ENCODE data around the gene HDAC4. TPM values are rescaled to one million over a fixed set of nuclear protein-coding genes. Genes with fewer than 3 reads are reported as not detected.

HDAC4 gene
- 19.9 and 24.3 TPM in 2 replicates for total RNA-seq

DNA sequence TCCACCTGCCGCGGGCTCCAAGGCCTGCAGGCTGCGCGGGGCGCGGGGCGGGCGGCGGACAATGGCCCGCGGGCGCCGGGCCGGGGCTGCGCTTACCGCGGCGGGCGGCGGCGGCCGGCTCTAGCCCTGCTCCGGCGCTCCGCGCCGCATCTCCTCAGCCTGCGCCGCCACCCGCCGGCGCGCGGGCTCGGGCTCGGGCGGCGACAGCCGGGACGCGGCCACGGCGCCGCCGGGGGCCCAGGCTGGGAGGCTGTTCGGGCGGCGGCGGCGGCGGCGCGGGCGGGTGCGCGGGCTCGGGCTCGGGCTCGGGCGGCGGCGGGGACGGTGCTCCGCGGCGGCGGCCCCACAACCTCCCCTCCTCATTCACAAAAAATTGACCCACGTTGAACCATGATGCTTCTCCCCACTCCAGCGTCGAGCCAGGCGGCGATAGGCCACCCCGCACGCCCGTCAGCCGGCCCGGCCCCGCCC is at the start of gene HDAC4:
HDAC4 (minus strand) TSS at position 425 of the 471 bp plus-strand sequence. CDS start 48,321 bp downstream, outside the sequence.

All from smooth muscle cell of the umbilical artery (primary cell).